ENCODE measurements around the gene WDCP.

DNA sequence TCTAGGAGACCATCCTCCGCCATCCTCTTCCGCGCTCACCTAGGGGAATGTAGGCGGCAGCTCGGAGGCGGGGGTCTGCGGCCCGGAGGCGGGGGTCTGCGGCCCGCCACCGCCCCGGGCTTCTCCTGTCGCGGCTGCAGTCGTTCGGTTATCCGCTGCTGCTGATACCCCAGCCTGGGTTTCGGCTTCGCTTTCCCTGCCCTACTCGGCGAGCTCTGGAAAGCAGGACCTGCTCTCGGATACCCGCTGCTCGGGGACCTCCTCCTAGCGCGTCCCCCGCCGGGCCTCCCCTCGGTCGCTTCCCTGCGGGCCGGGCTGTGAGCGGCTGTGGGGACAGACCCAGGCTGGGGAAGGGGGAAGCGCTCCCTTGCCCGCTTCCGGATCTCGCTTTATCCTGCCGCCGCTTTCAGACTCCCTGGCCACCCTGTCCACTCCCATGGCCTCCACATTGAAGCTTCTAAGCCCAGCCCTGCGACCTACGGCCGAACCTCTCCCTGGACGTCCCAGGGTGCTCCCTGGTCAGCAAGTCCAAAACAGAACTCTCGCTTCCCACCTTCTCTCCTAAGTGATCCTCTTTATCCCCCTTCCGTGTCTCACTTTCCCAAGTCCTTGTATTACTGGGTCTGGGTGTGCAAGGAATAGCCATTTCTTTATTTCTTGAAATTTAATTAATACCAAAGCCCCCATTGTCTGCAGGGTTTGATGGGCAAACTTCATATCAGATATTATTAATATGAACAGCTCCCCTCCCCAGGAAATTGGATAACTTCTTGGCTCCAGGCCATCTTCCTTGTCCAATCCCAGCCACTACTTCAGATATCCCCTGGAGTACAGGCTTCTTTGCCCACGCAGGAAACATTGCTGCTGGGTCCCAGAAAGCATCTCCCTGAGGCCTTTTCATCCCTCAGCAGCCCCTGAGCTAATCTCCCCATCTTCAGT, 3.1 kb upstream of the WDCP start:
- no peak; the same call in 1 of the 2 replicates for TF ChIP-seq POLR2AphosphoS5 (IDR thresholded peaks at IDR 0.05; ENCODE audit: low read depth, low read length)
- TF ChIP-seq TAF1 (IDR thresholded peaks at IDR 0.05; ENCODE audit: borderline replicate concordance, insufficient read depth, low read length), result no peak
- no peak for TF ChIP-seq FOXP2 (optimal IDR thresholded peaks at IDR 0.05; ENCODE audit: borderline replicate concordance, extremely low read depth, extremely low read length, insufficient read depth)

Measured in PFSK-1 (cell line).